CD14-positive monocyte (primary cell): ENCODE measurements around the gene FOXD3. TPM values are rescaled to one million over a fixed set of nuclear protein-coding genes. Genes with fewer than 3 reads are reported as not detected.
A peak's percentile ranks its signal among the peaks of the same experiment; 100 is the strongest.

Experiments
- DNase-seq, 3 donors: peaks; one replicate each; pipeline ENCODE4 v3.0.0-alpha.2; 2011 to 2022
- H2AFZ ChIP-seq: 2 replicates; pipeline ENCODE4 v1.6.0; 2012; ENCODE audit warnings: mild to moderate bottlenecking, low read depth, low read length, inconsistent platforms; ENCODE audit not compliant: insufficient read depth, poor library complexity, severe bottlenecking
- H3K27ac ChIP-seq, 2 donors: 1 replicate in 1 of 2; 2 replicates in 1 of 2; pipeline ENCODE4 v1.5.1; 2012 to 2013; ENCODE audit warnings: low read length in 2 of 2, control low read depth in 1 of 2, inconsistent platforms in 1 of 2, low read depth in 1 of 2, mild to moderate bottlenecking in 1 of 2
- H3K27me3 ChIP-seq, 2 donors: one replicate each; pipeline versions ENCODE4 v1.6.0 to v1.6.1; 2011 to 2013; ENCODE audit warnings: low read length in 2 of 2; ENCODE audit not compliant: control insufficient read depth in 2 of 2, insufficient read depth in 2 of 2
- H3K36me3 ChIP-seq, 2 donors: replicated peaks in 1 of 2; 1 replicate in 1 of 2; 2 replicates in 1 of 2; pipeline versions ENCODE4 v1.5.1 to v1.6.1; 2012 to 2013; ENCODE audit warnings: low read length in 2 of 2, control low read depth in 1 of 2, inconsistent platforms in 1 of 2, mild to moderate bottlenecking in 1 of 2; ENCODE audit not compliant: insufficient read depth in 2 of 2, control insufficient read depth in 1 of 2
- H3K4me1 ChIP-seq, 2 donors: 1 replicate in 1 of 2; 2 replicates in 1 of 2; pipeline versions ENCODE4 v1.5.1 to v1.6.1; 2012 to 2013; ENCODE audit warnings: low read length in 2 of 2, control low read depth in 1 of 2, inconsistent platforms in 1 of 2, mild to moderate bottlenecking in 1 of 2, moderate library complexity in 1 of 2; ENCODE audit not compliant: insufficient read depth in 2 of 2, control insufficient read depth in 1 of 2
- H3K4me2 ChIP-seq: replicated peaks from 2 replicates; pipeline ENCODE3; 2012; ENCODE audit warnings: low read length, moderate library complexity, mild to moderate bottlenecking; ENCODE audit not compliant: poor library complexity, severe bottlenecking; ENCODE audit errors: extremely low read depth
- H3K4me3 ChIP-seq, 3 experiments: fragments of 200-600 bp in 1 of 3; sonication (generic) in 1 of 3; replicated peaks in 1 of 3; 1 replicate in 2 of 3; 2 replicates in 1 of 3; pipeline ENCODE4 v1.5.1; 2011 to 2013; ENCODE audit warnings: low read length in 3 of 3, mild to moderate bottlenecking in 3 of 3, control low read depth in 2 of 3, low read depth in 2 of 3, inconsistent platforms in 1 of 3, moderate library complexity in 1 of 3
- H3K79me2 ChIP-seq: 2 replicates; pipeline ENCODE4 v1.6.0; 2012; ENCODE audit warnings: mild to moderate bottlenecking, control low read depth, inconsistent platforms, low read length, moderate library complexity; ENCODE audit not compliant: insufficient read depth
- H3K9ac ChIP-seq: 2 replicates; pipeline ENCODE4 v1.6.0; 2017; ENCODE audit warnings: low read length, mild to moderate bottlenecking; ENCODE audit not compliant: insufficient read depth, poor library complexity, severe bottlenecking
- H3K9me3 ChIP-seq, 2 donors: replicated peaks in 1 of 2; 1 replicate in 1 of 2; 2 replicates in 1 of 2; pipeline versions ENCODE4 v1.5.1 to v1.6.1; 2012 to 2013; ENCODE audit warnings: low read length in 2 of 2, control low read depth in 1 of 2; ENCODE audit not compliant: control insufficient read depth in 1 of 2, insufficient read depth in 1 of 2
- H4K20me1 ChIP-seq: 2 replicates; pipeline ENCODE4 v1.6.0; 2012; ENCODE audit warnings: mild to moderate bottlenecking, low read length, control low read depth, moderate library complexity; ENCODE audit not compliant: insufficient read depth
- H3K27ac Mint-ChIP-seq, 7 donors: one replicate each; pipeline ENCODE4 v1.8.0; 2020; ENCODE audit warnings: mild to moderate bottlenecking in 7 of 7, mixed read lengths in 7 of 7, moderate library complexity in 6 of 7, inconsistent platforms in 2 of 7
- H3K27me3 Mint-ChIP-seq, 3 donors: one replicate each; pipeline ENCODE4 v1.8.0; 2021 to 2022; ENCODE audit warnings: low read depth in 3 of 3, mild to moderate bottlenecking in 3 of 3, mixed read lengths in 3 of 3, moderate library complexity in 3 of 3, inconsistent platforms in 1 of 3
- H3K36me3 Mint-ChIP-seq, 2 donors: one replicate each; pipeline ENCODE4 v1.8.0; 2020; ENCODE audit warnings: mixed read lengths in 2 of 2, inconsistent platforms in 1 of 2, mild to moderate bottlenecking in 1 of 2
- H3K4me1 Mint-ChIP-seq: one replicate; pipeline ENCODE4 v1.8.0; 2020; ENCODE audit warnings: mild to moderate bottlenecking, mixed read lengths
- H3K4me3 Mint-ChIP-seq, 2 donors: one replicate each; pipeline ENCODE4 v1.8.0; 2020; ENCODE audit warnings: mild to moderate bottlenecking in 2 of 2, mixed read lengths in 2 of 2, moderate library complexity in 1 of 2
- H3K9me3 Mint-ChIP-seq, 7 donors: one replicate each; pipeline ENCODE4 v1.8.0; 2020 to 2022; ENCODE audit warnings: mixed read lengths in 7 of 7, mild to moderate bottlenecking in 6 of 7, moderate library complexity in 6 of 7, inconsistent platforms in 2 of 7
- WGBS: methylation state at CpG from one replicate; pipeline ENCODE4 v1.1.5; 2013; ENCODE audit warnings: missing lambda C conversion rate; ENCODE audit not compliant: insufficient coverage; 5-methylcytosine and 5-hydroxymethylcytosine counted together
- intact Hi-C, 2 donors: fragments of 100-400 bp; cut with micrococcal nuclease; formaldehyde crosslinking; loops; one replicate each; pipeline versions ENCODE4 v1.15.0 to v1.15.1; 2023
- polyA minus RNA-seq: library from RNA; depleted of rRNA, polyadenylated mRNA; stranded (reverse); fragments of >200 nt; gene quantifications from 2 replicates; pipeline ENCODE4 v1.2.3, GENCODE V29; 2012
- polyA plus RNA-seq, 3 donors: library from polyadenylated mRNA; depleted of rRNA in 1 of 3; unstranded in 2 of 3; stranded (reverse) in 1 of 3; fragments of 300-500 nt in 2 of 3; fragments of >200 nt in 1 of 3; fragmentation: Illumina TruSeq in 2 of 3; gene quantifications; 1 replicate in 2 of 3; 2 replicates in 1 of 3; pipeline ENCODE4 v1.2.3, GENCODE V29; 2012 to 2021
- total RNA-seq, 12 experiments: library from RNA in 1 of 12; stranded (reverse) in 1 of 12; fragments of 120-200 nt in 1 of 12; gene quantifications; one replicate each; pipeline ENCODE4 v1.2.4 and lab custom pipeline; 2013 to 2026; ENCODE audit warnings: mixed read lengths in 6 of 12, inconsistent platforms in 1 of 12
- TF ChIP-seq, protein P1 (sequence below): fragments of 200-600 bp; IDR thresholded peaks from one replicate; pipeline ENCODE4 v1.8.0; 2022; ENCODE audit warnings: antibody characterized with exemption, mild to moderate bottlenecking

FOXD3 gene
- not detected for total RNA-seq (2013)
- polyA plus RNA-seq: not detected
- polyA minus RNA-seq: not detected in 2 replicates
- 0.06 to 0.96 (median 0.28) reads per million in 11 experiments for total RNA-seq (lab: John Stamatoyannopoulos, UW)

DNA sequence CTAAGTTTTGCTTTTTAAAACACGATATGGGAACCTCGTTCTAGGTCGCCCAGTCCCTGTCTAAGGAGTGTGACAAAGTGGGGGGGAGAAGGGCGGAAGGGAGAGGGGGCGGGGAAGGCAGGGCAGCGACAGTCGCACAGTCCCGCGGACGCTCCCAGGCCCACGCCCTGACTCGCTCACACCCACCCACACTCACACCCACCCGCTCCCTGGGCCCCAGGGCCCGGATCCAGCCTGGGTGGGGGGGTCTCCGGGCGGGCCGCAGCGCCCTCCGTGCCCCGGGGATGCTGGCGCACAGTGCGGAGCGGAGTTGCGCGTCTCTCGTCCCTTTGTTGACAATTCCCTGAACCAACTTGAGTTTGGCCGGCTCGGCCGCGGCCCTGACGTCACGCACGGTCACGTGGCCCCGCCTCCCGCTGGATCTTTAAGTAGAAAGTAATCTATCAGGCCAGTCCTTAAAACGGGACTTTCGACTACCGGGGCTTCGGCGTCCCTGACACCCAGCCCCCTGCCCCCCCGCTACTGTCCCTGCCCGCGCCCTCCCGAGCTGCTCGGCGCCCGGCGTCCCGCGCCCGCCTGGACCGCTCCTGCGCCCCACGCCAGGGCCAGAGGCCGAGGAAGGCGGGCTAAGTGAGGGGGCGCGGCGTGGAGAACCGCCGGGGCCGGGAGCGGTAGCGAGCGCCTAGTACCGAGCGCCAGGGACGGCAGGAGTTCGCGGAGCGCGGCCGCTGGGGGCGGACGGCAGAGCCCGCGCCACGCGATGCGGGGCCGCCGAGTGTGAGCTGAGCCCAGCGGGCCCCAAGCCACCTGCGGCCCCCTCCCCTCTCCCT, at the start of gene FOXD3:
FOXD3 (plus strand) TSS at position 454 of the 830 bp plus-strand sequence. CDS start 492 bp downstream, outside the sequence.
- Histone ChIP-seq H3K27ac (no peak within 1 kb of the TSS), H3K36me3 (no peaks in the 10 kb centered on the region), H3K9me3 (peaks cover 26 to 59% of the 10 kb centered on the region in 2 donors), H3K27me3 (peaks cover 86 to 91% of the 10 kb centered on the region in 2 donors), H3K9ac (peak within 1 kb of the TSS; percentile 60), H3K4me1 (peaks cover 56 to 70% of the 10 kb centered on the region in 2 donors), H3K4me2 (peak within 1 kb of the TSS; percentile 89), H4K20me1 (no peaks in the 10 kb centered on the region), H3K4me3 (peak within 1 kb of the TSS; percentile 31 to 77 (median 45)), H3K79me2 (no peaks in the 10 kb centered on the region), H2AFZ (peak within 1 kb of the TSS; percentile 90)
- H3K27ac Mint-ChIP-seq: peak within 1 kb of the TSS in 5 of 7 donors; percentile 28 to 80 (median 59)
- peaks cover 28 to 48% of the 10 kb centered on the region in 2 donors for H3K36me3 Mint-ChIP-seq
- intact Hi-C loops: no loop called here
- peaks cover 12 to 80% (median 56%) of the 10 kb centered on the region in 7 donors for H3K9me3 Mint-ChIP-seq
- 1% methylated on average over 73 of the region's 85 CpGs for WGBS
- H3K4me3 Mint-ChIP-seq: peak within 1 kb of the TSS; percentile 84 to 95
- peaks cover 68% of the 10 kb centered on the region for H3K4me1 Mint-ChIP-seq
- TF ChIP-seq, protein P1, sequence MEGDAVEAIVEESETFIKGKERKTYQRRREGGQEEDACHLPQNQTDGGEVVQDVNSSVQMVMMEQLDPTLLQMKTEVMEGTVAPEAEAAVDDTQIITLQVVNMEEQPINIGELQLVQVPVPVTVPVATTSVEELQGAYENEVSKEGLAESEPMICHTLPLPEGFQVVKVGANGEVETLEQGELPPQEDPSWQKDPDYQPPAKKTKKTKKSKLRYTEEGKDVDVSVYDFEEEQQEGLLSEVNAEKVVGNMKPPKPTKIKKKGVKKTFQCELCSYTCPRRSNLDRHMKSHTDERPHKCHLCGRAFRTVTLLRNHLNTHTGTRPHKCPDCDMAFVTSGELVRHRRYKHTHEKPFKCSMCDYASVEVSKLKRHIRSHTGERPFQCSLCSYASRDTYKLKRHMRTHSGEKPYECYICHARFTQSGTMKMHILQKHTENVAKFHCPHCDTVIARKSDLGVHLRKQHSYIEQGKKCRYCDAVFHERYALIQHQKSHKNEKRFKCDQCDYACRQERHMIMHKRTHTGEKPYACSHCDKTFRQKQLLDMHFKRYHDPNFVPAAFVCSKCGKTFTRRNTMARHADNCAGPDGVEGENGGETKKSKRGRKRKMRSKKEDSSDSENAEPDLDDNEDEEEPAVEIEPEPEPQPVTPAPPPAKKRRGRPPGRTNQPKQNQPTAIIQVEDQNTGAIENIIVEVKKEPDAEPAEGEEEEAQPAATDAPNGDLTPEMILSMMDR: no peak
- peak; percentile 57 to 71 (median 64) for DNase-seq
- peaks cover 89 to 98% (median 90%) of the 10 kb centered on the region in 3 donors for H3K27me3 Mint-ChIP-seq

GRCh38 chr1:63272811-63273210, 49.6 kb upstream of the FOXD3 start:
- H3K36me3 ChIP-seq: no peaks in the 10 kb centered on the region
- Mint-ChIP-seq H3K9me3 (no peaks in the 10 kb centered on the region), H3K27me3 (peaks cover 0 to 12% (median 9%) of the 10 kb centered on the region in 3 donors), H3K36me3 (no peaks in the 10 kb centered on the region), H3K4me1 (no peaks in the 10 kb centered on the region), H3K4me3 (no peak overlapping the region), H3K27ac (no peak overlapping the region)
- H3K27me3 ChIP-seq: peaks cover 2 to 6% of the 10 kb centered on the region in 2 donors
- H3K4me1 ChIP-seq: no peaks in the 10 kb centered on the region
- no peaks in the 10 kb centered on the region for H4K20me1 ChIP-seq
- no peak for DNase-seq
- no peak overlapping the region for H3K27ac ChIP-seq
- no peaks in the 10 kb centered on the region for H3K9me3 ChIP-seq
- no peak overlapping the region for H3K9ac ChIP-seq
- intact Hi-C loops: no loop called here
- TF ChIP-seq, protein P1: no peak
- no peaks in the 10 kb centered on the region for H3K79me2 ChIP-seq
- H2AFZ ChIP-seq: no peak overlapping the region
- WGBS: 100% methylated on average over 2 of the region's 2 CpGs
- H3K4me3 ChIP-seq: no peak overlapping the region
- H3K4me2 ChIP-seq: no peak overlapping the region
